Right cardiac atrium (tissue), 5 donors: ENCODE measurements around the gene JAKMIP3. TPM values are rescaled to one million over a fixed set of nuclear protein-coding genes. Genes with fewer than 3 reads are reported as not detected.

ENCODE experiments used
- ATAC-seq, 2 donors: fragments of 200-7000 bp; cut with Tn5 transposase; one replicate each; pipeline versions ENCODE4 v1.8.0 to v1.9.1; 2020; ENCODE audit warnings: moderate library complexity in 2 of 2, mild to moderate bottlenecking in 1 of 2
- DNase-seq, 3 donors: peaks; one replicate each; pipeline ENCODE4 v3.0.0-alpha.2; 2020
- H3K27ac ChIP-seq: one replicate; pipeline ENCODE4 v1.5.1; 2013; ENCODE audit warnings: mild to moderate bottlenecking, low read length, control low read depth, moderate library complexity
- H3K27me3 ChIP-seq: one replicate; pipeline ENCODE4 v1.6.1; 2013; ENCODE audit not compliant: control insufficient read depth, insufficient read depth
- H3K4me1 ChIP-seq: one replicate; pipeline ENCODE4 v1.6.1; 2013; ENCODE audit warnings: low read length; ENCODE audit not compliant: control insufficient read depth, insufficient read depth
- H3K4me3 ChIP-seq: one replicate; pipeline ENCODE4 v1.5.1; 2013; ENCODE audit warnings: low read length, control low read depth
- H3K9me3 ChIP-seq: one replicate; pipeline ENCODE4 v1.6.1; 2013; ENCODE audit warnings: low read length; ENCODE audit not compliant: control insufficient read depth
- WGBS: extraction: QIAGEN DNeasy Blood & Tissue Kit; methylation state at CpG from one replicate; pipeline ENCODE4 v1.1.7; 2013; 5-methylcytosine and 5-hydroxymethylcytosine counted together
- intact Hi-C, 4 donors: fragments of 100-400 bp; cut with DNase I; formaldehyde crosslinking; loops; one replicate each; pipeline versions ENCODE4 v1.11.0 to v1.14.0; 2022 to 2023
- polyA plus RNA-seq: library from polyadenylated mRNA; stranded (reverse); fragments of 200-250 nt; gene quantifications from one replicate; pipeline ENCODE4 v1.2.3, GENCODE V29; 2013
- total RNA-seq, 4 donors: library from RNA; stranded (reverse); fragmentation: NEBNext Ultra II Directional; extraction: Animal tissue kit (Norgen Biotek cat#: 25700); gene quantifications; one replicate each; pipeline ENCODE4 v1.2.1, GENCODE V29; 2021
- donor health status: healthy with polysubstance abuse.
- donor health status: DM: no; HTN: yes; CAD: no.
- donor health status: DM: no; HTN: no; CAD: no.
- donor health status: DM: no; HTN: yes; CAD: no; lungs with severe emphysema.
- donor health status: DM: yes; HTN: yes; CAD: no.

JAKMIP3 gene
- total and polyA plus RNA-seq, 5 donors: 0.39 to 1.6 (median 0.91) TPM

- ATAC-seq: peak in 1 of 2 donors; percentile 35
- DNase-seq: no peak
- 83% methylated on average over 14 of the region's 14 CpGs for WGBS
These were observed 48.1 kb downstream of the JAKMIP3 start for GRCh38 chr10:132113766-132114365.

GRCh38 chr10:132114953-132115520, 49.3 kb downstream of the JAKMIP3 start:
- Histone ChIP-seq H3K27me3 (no peaks in the 10 kb centered on the region), H3K4me1 (no peaks in the 10 kb centered on the region), H3K4me3 (no peak overlapping the region), H3K27ac (no peak overlapping the region), H3K9me3 (no peaks in the 10 kb centered on the region)
- DNase-seq: peak in 2 of 3 donors; percentile 9 to 47
- peak in 1 of 2 donors; percentile 36 for ATAC-seq
- intact Hi-C loops: loop anchor here in 1 of 4 donors (10.0 kb wide), 1 partner anchor 60 kb away; no protein-coding TSS in a partner anchor
- WGBS: 76% methylated on average over 24 of the region's 24 CpGs

More at GRCh38 chr10:132113766-132114365, 48.1 kb downstream of the JAKMIP3 start:
- Histone ChIP-seq H3K9me3 (no peaks in the 10 kb centered on the region), H3K4me3 (no peak overlapping the region), H3K27ac (no peak overlapping the region), H3K4me1 (no peaks in the 10 kb centered on the region), H3K27me3 (no peaks in the 10 kb centered on the region)
- intact Hi-C loops: loop anchor here in 1 of 4 donors (10.0 kb wide), 1 partner anchor 59 kb away; no protein-coding TSS in a partner anchor

Other genes with a start within 250 kb of the JAKMIP3 start
- gene PPP2R2D, start 164.9 kb upstream of the JAKMIP3 start, total RNA-seq: 10 to 100 TPM; 30.1 to 38.2 (median 36.2) TPM
- 33.9 TPM for gene PPP2R2D, start 164.9 kb upstream of the JAKMIP3 start, polyA plus RNA-seq
- gene BNIP3, start 84.0 kb upstream of the JAKMIP3 start, total RNA-seq: 100 to 1,000 TPM in 1 of 4 donors, 10 to 100 TPM in 3; 73.2 to 114 (median 92.2) TPM
- 64.8 TPM for gene BNIP3, start 84.0 kb upstream of the JAKMIP3 start, polyA plus RNA-seq
- gene DPYSL4, start 121.0 kb downstream of the JAKMIP3 start, total RNA-seq: 10 to 100 TPM in 1 of 4 donors, 1 to 10 TPM in 3; 1.9 to 13.8 (median 5.6) TPM
- 11.0 TPM for gene DPYSL4, start 121.0 kb downstream of the JAKMIP3 start, polyA plus RNA-seq
- 1 to 10 TPM; 5.7 to 7.3 (median 6.7) TPM for gene STK32C, start 242.0 kb downstream of the JAKMIP3 start, total RNA-seq
- gene STK32C, start 242.0 kb downstream of the JAKMIP3 start, polyA plus RNA-seq: 6.9 TPM